Activated CD8-positive, alpha-beta memory T cell treated with anti-CD3 and anti-CD28 coated beads, Interleukin-2, amount 50 U/mL, for 48 hours (primary cell): ENCODE data around the gene DUSP12.
A peak's percentile ranks its signal among the peaks of the same experiment; 100 is the strongest.
"Not testable (repeated sequence)": the region's sequence is repeated elsewhere in the genome, so short reads cannot be mapped to it uniquely, and the experiment has no call there.

ENCODE experiments used
- DNase-seq: peaks from one replicate; pipeline ENCODE4 v3.0.0-alpha.2; 2020

Gene DUSP12

GRCh38 chr1:161728376-161729226 is 21.0 kb upstream of the DUSP12 start:
- no peak for DNase-seq

GRCh38 chr1:161730050-161730564 is 19.5 kb upstream of the DUSP12 start:
- no peak for DNase-seq

GRCh38 chr1:161731241-161731640 is 18.3 kb upstream of the DUSP12 start:
- DNase-seq: no peak

- DNase-seq: no peak
Observed at GRCh38 chr1:161731981-161732718, 17.4 kb upstream of the DUSP12 start.

GRCh38 chr1:161733526-161733925 is 16.1 kb upstream of the DUSP12 start:
- DNase-seq: no peak

- no peak for DNase-seq
Observed at GRCh38 chr1:161735837-161736236, 13.7 kb upstream of the DUSP12 start.

- no peak for DNase-seq
Observed at GRCh38 chr1:161736335-161736969, 13.1 kb upstream of the DUSP12 start.

- no peak for DNase-seq
Observed at GRCh38 chr1:161737625-161738024, 12.0 kb upstream of the DUSP12 start.

- DNase-seq: peak; percentile 71
Observed at GRCh38 chr1:161738627-161739287, 10.8 kb upstream of the DUSP12 start.

GRCh38 chr1:161739865-161740566 is 9.6 kb upstream of the DUSP12 start:
- no peak for DNase-seq

- DNase-seq: no peak
Observed at GRCh38 chr1:161740921-161741320, 8.7 kb upstream of the DUSP12 start.

- DNase-seq: no peak
Observed at GRCh38 chr1:161743231-161743630, 6.4 kb upstream of the DUSP12 start.

GRCh38 chr1:161747801-161748200 is 1.8 kb upstream of the DUSP12 start:
- DNase-seq: no peak

- no peak for DNase-seq
Observed at GRCh38 chr1:161763522-161764098, 14.0 kb downstream of the DUSP12 start.

- peak; percentile 86 for DNase-seq
Observed at GRCh38 chr1:161766102-161766981, 16.8 kb downstream of the DUSP12 start, which contains the start of gene ATF6. Gene ATF6, plus strand, starts transcription at chr1:161766320. Its CDS starts 41 bp downstream, at chr1:161766361.

- DNase-seq: no peak
Observed at GRCh38 chr1:161768461-161768860, 18.9 kb downstream of the DUSP12 start.

- no peak for DNase-seq
Observed at GRCh38 chr1:161768986-161769672, 19.5 kb downstream of the DUSP12 start.

GRCh38 chr1:161769673-161770045 is 20.1 kb downstream of the DUSP12 start:
- not testable (repeated sequence) for DNase-seq

- DNase-seq: no peak
Observed at GRCh38 chr1:161770250-161770649, 20.7 kb downstream of the DUSP12 start.

GRCh38 chr1:161771161-161771560 is 21.6 kb downstream of the DUSP12 start:
- DNase-seq: no peak
